Fibroblast of lung (primary cell): ENCODE data around the gene KLK14. TPM values are rescaled to one million over a fixed set of nuclear protein-coding genes. Genes with fewer than 3 reads are reported as not detected.

Experiments used
- DNase-seq, 2 donors: peaks; one replicate each; pipeline versions ENCODE4 v3.0.0 to v3.0.0-alpha.2; 2010; ENCODE audit warnings: low read depth in 2 of 2
- H2AFZ ChIP-seq: 2 replicates; pipeline ENCODE4 v1.5.1; 2012; ENCODE audit warnings: low read length, control low read depth, inconsistent platforms
- H3K27ac ChIP-seq: 2 replicates; pipeline ENCODE4 v1.5.1; 2011; ENCODE audit warnings: low read length, control low read depth; ENCODE audit not compliant: insufficient read depth
- H3K27me3 ChIP-seq: 2 replicates; pipeline ENCODE4 v1.5.1; 2011; ENCODE audit warnings: mild to moderate bottlenecking, low read length; ENCODE audit not compliant: control insufficient read depth, insufficient read depth
- H3K36me3 ChIP-seq: 2 replicates; pipeline ENCODE4 v1.5.1; 2011; ENCODE audit warnings: low read length; ENCODE audit not compliant: control insufficient read depth, insufficient read depth
- H3K4me1 ChIP-seq: 2 replicates; pipeline ENCODE4 v1.5.1; 2011; ENCODE audit warnings: low read length; ENCODE audit not compliant: control insufficient read depth, insufficient read depth; ENCODE audit errors: extremely low read depth
- H3K4me2 ChIP-seq: 2 replicates; pipeline ENCODE4 v1.5.1; 2011; ENCODE audit warnings: low read length, control low read depth; ENCODE audit not compliant: insufficient read depth; ENCODE audit errors: extremely low read depth
- H3K4me3 ChIP-seq, 4 experiments: fragments of 200-600 bp in 1 of 4; sonication (generic) in 1 of 4; replicated peaks in 1 of 4; 2 replicates each; pipeline ENCODE4 v1.5.1; 2011 to 2016; ENCODE audit warnings: low read length in 4 of 4, low read depth in 3 of 4, mild to moderate bottlenecking in 3 of 4, control low read depth in 2 of 4, inconsistent platforms in 1 of 4, mixed read lengths in 1 of 4; ENCODE audit not compliant: insufficient read depth in 1 of 4; ENCODE audit errors: control extremely low read depth in 1 of 4
- H3K79me2 ChIP-seq: 2 replicates; pipeline ENCODE4 v1.5.1; 2012; ENCODE audit warnings: mild to moderate bottlenecking, low read length, inconsistent platforms; ENCODE audit not compliant: control insufficient read depth, insufficient read depth
- H3K9ac ChIP-seq: 2 replicates; pipeline ENCODE4 v1.5.1; 2011; ENCODE audit warnings: mild to moderate bottlenecking, low read length, control low read depth; ENCODE audit not compliant: insufficient read depth
- H3K9me3 ChIP-seq: 2 replicates; pipeline ENCODE4 v1.5.1; 2012; ENCODE audit warnings: low read depth, low read length; ENCODE audit not compliant: control insufficient read depth, insufficient read depth
- H4K20me1 ChIP-seq: 2 replicates; pipeline ENCODE4 v1.5.1; 2011; ENCODE audit warnings: low read length; ENCODE audit not compliant: control insufficient read depth, insufficient read depth; ENCODE audit errors: extremely low read depth
- EZH2 ChIP-seq: IDR thresholded peaks from 2 replicates; pipeline ENCODE4 v1.5.1; 2012; ENCODE audit warnings: low read length, control low read depth, mild to moderate bottlenecking; ENCODE audit errors: missing control alignments
- polyA plus RNA-seq, 2 donors: library from polyadenylated mRNA; depleted of rRNA in 1 of 2; stranded (reverse) in 1 of 2; unstranded in 1 of 2; fragments of >200 nt; gene quantifications; 2 replicates each; pipeline ENCODE4 v1.2.1, GENCODE V29; 2011 to 2012; ENCODE audit warnings: missing spikeins in 1 of 2
- total RNA-seq: library from RNA; depleted of rRNA; stranded (reverse); fragments of >200 nt; gene quantifications from 2 replicates; pipeline ENCODE4 v1.2.1, GENCODE V29; 2014
- TF ChIP-seq, protein P1 (sequence below), 2 donors: IDR thresholded peaks in 1 of 2; conservative IDR thresholded peaks in 1 of 2; 1 replicate in 1 of 2; 2 replicates in 1 of 2; pipeline ENCODE4 v1.5.1; 2011 to 2012; ENCODE audit warnings: low read length in 2 of 2, control low read depth in 1 of 2, inconsistent platforms in 1 of 2, low read depth in 1 of 2, mild to moderate bottlenecking in 1 of 2

KLK14 gene
- total and polyA plus RNA-seq, 2 donors (not counting 1 experiment from before 2014, with no cell fraction given), result not detected

DNA sequence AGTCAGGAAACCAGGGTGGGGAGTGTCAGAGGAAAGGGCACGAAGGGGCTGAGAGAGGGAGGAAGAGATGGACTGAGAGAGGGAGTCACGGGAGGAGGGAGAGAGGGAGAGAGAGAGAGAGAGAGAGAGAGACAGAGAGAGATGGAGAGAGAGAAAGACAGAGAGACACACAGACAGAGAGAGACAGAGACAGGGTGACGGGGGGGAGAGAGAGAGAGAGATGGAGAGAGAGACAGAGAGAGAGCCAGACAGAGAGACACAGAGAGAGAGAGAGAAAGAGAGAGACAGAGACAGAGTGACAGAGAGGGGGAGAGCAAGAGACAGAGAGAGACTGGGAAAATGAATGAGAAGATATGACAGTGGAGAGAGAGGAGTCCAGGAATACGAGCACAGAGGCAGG is 494 bp upstream of the KLK14 start:
- TF ChIP-seq, protein P1, sequence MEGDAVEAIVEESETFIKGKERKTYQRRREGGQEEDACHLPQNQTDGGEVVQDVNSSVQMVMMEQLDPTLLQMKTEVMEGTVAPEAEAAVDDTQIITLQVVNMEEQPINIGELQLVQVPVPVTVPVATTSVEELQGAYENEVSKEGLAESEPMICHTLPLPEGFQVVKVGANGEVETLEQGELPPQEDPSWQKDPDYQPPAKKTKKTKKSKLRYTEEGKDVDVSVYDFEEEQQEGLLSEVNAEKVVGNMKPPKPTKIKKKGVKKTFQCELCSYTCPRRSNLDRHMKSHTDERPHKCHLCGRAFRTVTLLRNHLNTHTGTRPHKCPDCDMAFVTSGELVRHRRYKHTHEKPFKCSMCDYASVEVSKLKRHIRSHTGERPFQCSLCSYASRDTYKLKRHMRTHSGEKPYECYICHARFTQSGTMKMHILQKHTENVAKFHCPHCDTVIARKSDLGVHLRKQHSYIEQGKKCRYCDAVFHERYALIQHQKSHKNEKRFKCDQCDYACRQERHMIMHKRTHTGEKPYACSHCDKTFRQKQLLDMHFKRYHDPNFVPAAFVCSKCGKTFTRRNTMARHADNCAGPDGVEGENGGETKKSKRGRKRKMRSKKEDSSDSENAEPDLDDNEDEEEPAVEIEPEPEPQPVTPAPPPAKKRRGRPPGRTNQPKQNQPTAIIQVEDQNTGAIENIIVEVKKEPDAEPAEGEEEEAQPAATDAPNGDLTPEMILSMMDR (conservative IDR thresholded peaks at IDR 0.05 in 1 of 2, IDR thresholded peaks at IDR 0.05 in 1 of 2; ENCODE audit: low read depth in 1 of 2, low read length in 2 of 2), result no peak
- TF ChIP-seq EZH2, result no peak
- H4K20me1 ChIP-seq, result no peaks in the 10 kb centered on the region
- no peak overlapping the region for H3K4me2 ChIP-seq
- H3K36me3 ChIP-seq, result no peaks in the 10 kb centered on the region
- no peaks in the 10 kb centered on the region for H3K4me1 ChIP-seq
- H3K9me3 ChIP-seq, result no peaks in the 10 kb centered on the region
- no peak overlapping the region for H3K4me3 ChIP-seq
- H3K27me3 ChIP-seq, result no peaks in the 10 kb centered on the region
- DNase-seq, result no peak
- no peak overlapping the region for H3K9ac ChIP-seq
- no peaks in the 10 kb centered on the region for H3K79me2 ChIP-seq
- no peak overlapping the region for H3K27ac ChIP-seq
- no peak overlapping the region for H2AFZ ChIP-seq

DNA sequence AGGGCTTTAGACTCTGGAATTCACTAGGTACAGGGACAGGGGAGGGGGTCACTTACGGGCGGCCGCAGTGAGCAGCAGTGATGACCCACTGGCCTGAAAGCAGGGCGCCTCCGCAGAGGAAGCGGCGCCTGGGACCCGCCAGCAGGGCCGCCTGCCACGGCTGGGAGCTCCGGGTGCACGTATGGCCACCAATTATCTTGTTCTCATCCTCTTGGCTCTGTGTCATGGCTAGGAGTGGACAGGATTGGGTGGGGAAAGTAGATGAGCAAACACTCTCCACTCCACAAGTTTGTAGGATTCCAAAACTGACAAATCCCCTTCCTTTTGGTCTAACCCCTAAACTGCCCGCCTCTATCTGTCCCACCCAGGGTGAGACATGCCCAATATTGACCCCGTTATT is 1.2 kb downstream of the KLK14 start:
- DNase-seq, result no peak
- TF ChIP-seq EZH2, result no peak
- Histone ChIP-seq H3K79me2 (no peaks in the 10 kb centered on the region), H3K27me3 (no peaks in the 10 kb centered on the region), H3K4me1 (no peaks in the 10 kb centered on the region), H3K9me3 (no peaks in the 10 kb centered on the region), H3K4me2 (no peak overlapping the region), H3K27ac (no peak overlapping the region), H3K9ac (no peak overlapping the region), H3K36me3 (no peaks in the 10 kb centered on the region), H4K20me1 (no peaks in the 10 kb centered on the region), H3K4me3 (no peak overlapping the region), H2AFZ (no peak overlapping the region)

DNA sequence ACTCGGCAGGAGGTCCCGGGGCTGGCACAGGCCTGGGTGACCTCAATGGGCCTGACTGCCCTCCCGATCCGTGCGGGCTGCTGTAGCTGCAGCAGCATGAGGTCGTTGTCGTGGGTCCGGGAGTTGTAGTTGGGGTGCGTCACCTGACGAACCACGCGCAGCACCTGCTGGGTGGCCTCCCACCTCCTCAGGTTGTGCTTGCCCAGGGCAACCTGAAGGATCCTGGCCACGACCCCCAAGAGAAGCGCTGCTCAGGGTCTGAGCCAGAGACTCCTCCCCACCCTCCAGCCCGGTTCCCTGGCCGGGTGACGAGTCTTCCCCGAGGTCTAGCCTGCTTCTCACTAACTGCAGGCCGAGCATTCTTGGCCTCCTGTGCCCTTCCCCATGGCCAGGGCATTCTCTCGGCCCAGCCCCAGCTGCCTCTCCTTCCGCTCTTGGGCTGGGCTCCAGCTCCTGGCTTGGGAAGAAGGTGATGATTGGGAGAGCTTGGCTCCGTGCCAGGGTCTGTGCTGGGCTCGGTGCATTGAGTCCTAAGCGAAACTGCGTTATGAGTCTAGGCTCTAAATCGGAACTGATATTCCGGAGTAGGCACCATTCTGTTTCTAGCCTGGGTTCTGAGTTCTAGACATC is 3.1 kb downstream of the KLK14 start:
- no peaks in the 10 kb centered on the region for H3K36me3 ChIP-seq
- TF ChIP-seq EZH2, result no peak
- TF ChIP-seq, protein P1 (conservative IDR thresholded peaks at IDR 0.05 in 1 of 2, IDR thresholded peaks at IDR 0.05 in 1 of 2; ENCODE audit: low read depth in 1 of 2, low read length in 2 of 2), result no peak

More for the DNA sequence above, 3.1 kb downstream of the KLK14 start:
- Histone ChIP-seq H3K4me2 (no peak overlapping the region), H3K9ac (no peak overlapping the region), H3K27ac (no peak overlapping the region), H3K4me3 (no peak overlapping the region), H4K20me1 (no peaks in the 10 kb centered on the region), H2AFZ (no peak overlapping the region), H3K4me1 (no peaks in the 10 kb centered on the region), H3K79me2 (no peaks in the 10 kb centered on the region), H3K9me3 (no peaks in the 10 kb centered on the region), H3K27me3 (no peaks in the 10 kb centered on the region)
- DNase-seq, result no peak
